Stomach (tissue), 19 donors: Measurements from ENCODE around the gene RASSF3. TPM values are rescaled to one million over a fixed set of nuclear protein-coding genes. Genes with fewer than 3 reads are reported as not detected.

Experiments
- DNase-seq, 2 donors: peaks; one replicate each; pipeline versions ENCODE4 v3.0.0 to v3.0.0-alpha.2; 2013 to 2019
- H3K27ac ChIP-seq, 5 donors: fragments of 200-600 bp in 4 of 5; sonication (generic) in 4 of 5; one replicate each; pipeline ENCODE4 v1.5.1; 2013 to 2019; ENCODE audit warnings: mild to moderate bottlenecking in 1 of 5, moderate library complexity in 1 of 5
- H3K27me3 ChIP-seq, 3 donors: fragments of 200-600 bp; sonication (generic); one replicate each; pipeline ENCODE4 v1.5.1; 2017 to 2019; ENCODE audit warnings: mixed run types in 1 of 3
- H3K36me3 ChIP-seq, 4 donors: fragments of 200-600 bp; sonication (generic); 1 replicate in 3 of 4; 2 replicates in 1 of 4; pipeline ENCODE4 v1.5.1; 2016 to 2019
- H3K4me1 ChIP-seq, 4 donors: fragments of 200-600 bp; sonication (generic); one replicate each; pipeline ENCODE4 v1.5.1; 2016 to 2019
- H3K4me3 ChIP-seq, 4 donors: fragments of 200-600 bp; sonication (generic) in 3 of 4; one replicate each; pipeline ENCODE4 v1.5.1; 2016 to 2019; ENCODE audit warnings: mild to moderate bottlenecking in 1 of 4
- H3K9me3 ChIP-seq, 4 donors: fragments of 200-600 bp; sonication (generic); one replicate each; pipeline ENCODE4 v1.5.1; 2016 to 2019
- EP300 ChIP-seq: sonication (generic); formaldehyde crosslinking; IDR thresholded peaks from one replicate; pipeline ENCODE4 v1.6.1; 2017; ENCODE audit warnings: antibody characterized with exemption
- POLR2A ChIP-seq, 4 donors: fragments of 450-650 bp; IDR thresholded peaks; one replicate each; pipeline ENCODE4 v1.6.1; 2016; ENCODE audit warnings: antibody characterized with exemption in 4 of 4, control low read depth in 2 of 4, mild to moderate bottlenecking in 1 of 4, moderate library complexity in 1 of 4
- POLR2AphosphoS5 ChIP-seq, 3 donors: sonication (generic); formaldehyde crosslinking; IDR thresholded peaks; one replicate each; pipeline ENCODE4 v1.6.1; 2016; ENCODE audit warnings: antibody characterized with exemption in 3 of 3
- WGBS, 5 donors: extraction: QIAGEN DNeasy Blood & Tissue Kit in 3 of 5; methylation state at CpG; one replicate each; pipeline versions ENCODE4 v1.1.5 to v1.1.7; 2013 to 2018; 5-methylcytosine and 5-hydroxymethylcytosine counted together
- intact Hi-C: fragments of 100-400 bp; cut with DNase I; formaldehyde crosslinking; loops from one replicate; pipeline ENCODE4 v1.15.1; 2023; ENCODE audit warnings: low total_unique reads
- long read RNA-seq, 10 donors: transcript quantifications; one replicate each; lab custom pipeline, GENCODE V29; 2026
- polyA plus RNA-seq, 3 donors: library from polyadenylated mRNA; stranded (reverse); fragments of 200-250 nt; gene quantifications; one replicate each; pipeline ENCODE4 v1.2.3, GENCODE V29; 2013
- total RNA-seq, 5 donors: library from RNA; depleted of rRNA; stranded (reverse); fragments of >200 nt; gene quantifications; one replicate each; pipeline versions ENCODE4 v1.1.0 to v1.2.3, GENCODE V29; 2014 to 2016
- TF ChIP-seq, protein P1 (sequence below), 7 experiments: fragments of 450-650 bp in 4 of 7; fragments of 200-600 bp in 3 of 7; sonication (generic) in 3 of 7; IDR thresholded peaks; one replicate each; pipeline ENCODE4 v1.5.1; 2016 to 2019; ENCODE audit warnings: antibody characterized with exemption in 7 of 7, control low read depth in 2 of 7, mild to moderate bottlenecking in 1 of 7
- donor health status: healthy with polysubstance abuse.
- donor health status: Bipolar disorder and iron deficiency.
- donor health status: healthy.

RASSF3 gene, protein sequence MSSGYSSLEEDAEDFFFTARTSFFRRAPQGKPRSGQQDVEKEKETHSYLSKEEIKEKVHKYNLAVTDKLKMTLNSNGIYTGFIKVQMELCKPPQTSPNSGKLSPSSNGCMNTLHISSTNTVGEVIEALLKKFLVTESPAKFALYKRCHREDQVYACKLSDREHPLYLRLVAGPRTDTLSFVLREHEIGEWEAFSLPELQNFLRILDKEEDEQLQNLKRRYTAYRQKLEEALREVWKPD
- 100 to 1,000 TPM in 1 of 5 donors, 10 to 100 TPM in 4; 34.4 to 109 (median 61.0) TPM for total RNA-seq
- 10 to 100 TPM; 29.3 to 68.2 (median 48.6) TPM for polyA plus RNA-seq
- long read RNA-seq, donor 1, transcript RASSF3-204 (5 exons, 3,492 nt): major isoform, 8 of 8 reads
- long read RNA-seq, donor 1, partial matches to known transcripts: 0 of 8 reads
- long read RNA-seq, donor 1, other reads (novel, unspliced or antisense): 0 of 8 reads
- long read RNA-seq, donor 2, transcript RASSF3-204 (5 exons, 3,492 nt): major isoform, 11 of 11 reads
- long read RNA-seq, donor 2, partial matches to known transcripts: 0 of 11 reads
- long read RNA-seq, donor 2, other reads (novel, unspliced or antisense): 0 of 11 reads
- long read RNA-seq, donor 3, partial matches to known transcripts: 0 of 1 reads
- long read RNA-seq, donor 3, other reads (novel, unspliced or antisense): 0 of 1 reads
- long read RNA-seq, donor 4, partial matches to known transcripts: 0 of 2 reads
- long read RNA-seq, donor 4, other reads (novel, unspliced or antisense): 0 of 2 reads
- long read RNA-seq, donor 5, transcript RASSF3-204 (5 exons, 3,492 nt): major isoform, 13 of 14 reads
- long read RNA-seq, donor 5, partial matches to known transcripts: 0 of 14 reads
- long read RNA-seq, donor 5, other reads (novel, unspliced or antisense): 0 of 14 reads
- long read RNA-seq, donor 6, transcript RASSF3-204 (5 exons, 3,492 nt): major isoform, 14 of 108 reads
- long read RNA-seq, donor 6, partial matches to known transcripts: 94 of 108 reads
- long read RNA-seq, donor 6, other reads (novel, unspliced or antisense): 0 of 108 reads
- long read RNA-seq, donor 7, transcript RASSF3-204 (5 exons, 3,492 nt): major isoform, 19 of 90 reads
- long read RNA-seq, donor 7, partial matches to known transcripts: 71 of 90 reads
- long read RNA-seq, donor 7, other reads (novel, unspliced or antisense): 0 of 90 reads
- long read RNA-seq, donor 8, transcript RASSF3-204 (5 exons, 3,492 nt): major isoform, 8 of 15 reads
- long read RNA-seq, donor 8, partial matches to known transcripts: 7 of 15 reads
- long read RNA-seq, donor 8, other reads (novel, unspliced or antisense): 0 of 15 reads
- long read RNA-seq, donor 9, partial matches to known transcripts: 0 of 4 reads
- long read RNA-seq, donor 9, other reads (novel, unspliced or antisense): 0 of 4 reads
- long read RNA-seq, donor 10, partial matches to known transcripts: 0 of 2 reads
- long read RNA-seq, donor 10, other reads (novel, unspliced or antisense): 0 of 2 reads

DNA sequence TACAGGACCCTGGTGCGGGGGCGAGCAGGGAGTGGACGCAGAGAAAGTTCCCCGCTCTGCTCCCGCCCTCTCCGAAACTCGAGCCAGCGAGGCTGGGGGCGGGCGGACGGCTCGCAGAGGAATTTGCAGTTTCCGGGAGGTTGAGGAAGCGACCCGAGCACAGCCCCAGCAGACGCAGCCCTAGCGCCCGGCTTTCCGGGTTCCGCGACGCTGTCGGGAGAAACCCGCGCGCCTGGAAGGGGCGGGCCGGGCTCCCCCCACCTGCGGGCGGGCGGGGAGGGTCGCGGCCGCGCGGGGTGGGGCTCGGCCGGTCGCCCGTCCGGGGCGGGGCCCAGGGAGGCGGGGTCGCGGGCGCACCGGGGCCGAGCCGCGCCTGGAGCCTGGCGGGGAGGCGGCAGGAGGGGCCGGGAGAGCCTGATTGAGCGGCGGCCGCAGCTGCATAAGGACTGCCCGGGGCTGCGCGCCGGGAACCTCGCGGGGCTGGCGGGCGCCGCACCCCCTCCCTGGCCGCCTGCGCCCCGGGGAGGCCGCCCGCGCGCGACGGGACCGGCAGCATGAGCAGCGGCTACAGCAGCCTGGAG, at the start of gene RASSF3:
TSS of gene RASSF3 (plus strand) at position 417 of the 581 bp plus-strand sequence. CDS start at position 555, 138 bp downstream.
- peak within 1 kb of the TSS; percentile 81 to 97 (median 92) for H3K4me3 ChIP-seq
- peak in 2 of 3 donors; percentile 56 to 60 for TF ChIP-seq POLR2AphosphoS5 (IDR thresholded peaks at IDR 0.05)
- TF ChIP-seq POLR2A (IDR thresholded peaks at IDR 0.05): peak in 1 of 4 donors; percentile 31
- TF ChIP-seq EP300: no peak
- DNase-seq: peak; percentile 82 to 92
- H3K4me1 ChIP-seq: peaks cover 0 to 53% (median 26%) of the 10 kb centered on the region in 4 donors
- peak within 1 kb of the TSS; percentile 93 to 99 (median 97) for H3K27ac ChIP-seq
- intact Hi-C loops: loop anchor here (10.0 kb wide), 1 partner anchor 65 kb away; no protein-coding TSS in a partner anchor
- no peaks in the 10 kb centered on the region for H3K36me3 ChIP-seq
- H3K27me3 ChIP-seq: no peaks in the 10 kb centered on the region
- WGBS, 5 donors: 0 to 1% (median 0%) methylated on average over 35 to 76 of the region's 76 CpGs
- no peaks in the 10 kb centered on the region for H3K9me3 ChIP-seq

DNA sequence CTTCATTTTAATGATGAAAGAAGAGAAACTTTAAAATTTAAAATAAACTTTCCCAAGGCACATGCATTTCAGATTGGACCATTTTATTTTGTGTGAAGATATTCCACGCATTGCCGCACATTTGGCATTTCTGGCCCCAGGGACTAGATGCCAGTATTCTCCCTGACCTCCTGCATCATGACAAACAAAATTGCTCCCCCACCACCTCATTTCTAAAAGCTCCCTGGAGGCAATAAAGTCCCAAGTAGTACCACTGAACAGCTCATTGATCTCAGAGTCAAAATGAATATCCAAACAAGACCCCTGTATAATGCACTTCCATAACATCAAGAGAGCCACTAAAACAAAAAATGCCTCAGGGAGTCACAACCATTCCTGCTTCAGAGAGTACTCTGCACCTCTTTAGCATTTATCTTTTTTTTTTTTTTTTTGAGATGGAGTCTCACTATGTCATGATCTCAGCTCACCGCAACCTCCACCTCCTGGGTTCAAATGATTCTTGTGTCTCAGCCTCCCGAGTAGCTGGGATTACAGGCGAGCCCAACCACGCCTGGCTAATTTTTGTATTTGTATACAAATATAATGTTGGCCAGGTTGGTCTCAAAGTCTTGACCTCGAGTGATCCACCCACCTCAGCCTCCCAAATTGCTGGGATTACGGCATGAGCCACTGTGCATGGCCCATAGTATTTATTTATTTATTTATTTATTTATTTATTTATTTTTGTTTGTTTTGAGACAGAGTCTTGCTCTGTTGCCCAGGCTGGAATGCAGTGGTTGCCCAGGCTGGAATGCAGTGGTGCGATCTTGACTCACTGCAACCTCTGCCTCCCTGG, 48.8 kb upstream of the RASSF3 start:
- Histone ChIP-seq H3K27me3 (no peaks in the 10 kb centered on the region), H3K9me3 (no peaks in the 10 kb centered on the region), H3K36me3 (no peaks in the 10 kb centered on the region), H3K4me3 (no peak overlapping the region), H3K4me1 (peaks cover 0 to 7% (median 0%) of the 10 kb centered on the region in 4 donors), H3K27ac (no peak overlapping the region)
- intact Hi-C loops: no loop called here
- DNase-seq: no peak
- TF ChIP-seq POLR2A (IDR thresholded peaks at IDR 0.05) (no peak), EP300 (no peak), POLR2AphosphoS5 (IDR thresholded peaks at IDR 0.05) (no peak)
- TF ChIP-seq, protein P1, sequence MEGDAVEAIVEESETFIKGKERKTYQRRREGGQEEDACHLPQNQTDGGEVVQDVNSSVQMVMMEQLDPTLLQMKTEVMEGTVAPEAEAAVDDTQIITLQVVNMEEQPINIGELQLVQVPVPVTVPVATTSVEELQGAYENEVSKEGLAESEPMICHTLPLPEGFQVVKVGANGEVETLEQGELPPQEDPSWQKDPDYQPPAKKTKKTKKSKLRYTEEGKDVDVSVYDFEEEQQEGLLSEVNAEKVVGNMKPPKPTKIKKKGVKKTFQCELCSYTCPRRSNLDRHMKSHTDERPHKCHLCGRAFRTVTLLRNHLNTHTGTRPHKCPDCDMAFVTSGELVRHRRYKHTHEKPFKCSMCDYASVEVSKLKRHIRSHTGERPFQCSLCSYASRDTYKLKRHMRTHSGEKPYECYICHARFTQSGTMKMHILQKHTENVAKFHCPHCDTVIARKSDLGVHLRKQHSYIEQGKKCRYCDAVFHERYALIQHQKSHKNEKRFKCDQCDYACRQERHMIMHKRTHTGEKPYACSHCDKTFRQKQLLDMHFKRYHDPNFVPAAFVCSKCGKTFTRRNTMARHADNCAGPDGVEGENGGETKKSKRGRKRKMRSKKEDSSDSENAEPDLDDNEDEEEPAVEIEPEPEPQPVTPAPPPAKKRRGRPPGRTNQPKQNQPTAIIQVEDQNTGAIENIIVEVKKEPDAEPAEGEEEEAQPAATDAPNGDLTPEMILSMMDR (IDR thresholded peaks at IDR 0.05): no peak
- 87 to 91% (median 90%) methylated on average over 9 of the region's 9 CpGs for WGBS, 5 donors

DNA sequence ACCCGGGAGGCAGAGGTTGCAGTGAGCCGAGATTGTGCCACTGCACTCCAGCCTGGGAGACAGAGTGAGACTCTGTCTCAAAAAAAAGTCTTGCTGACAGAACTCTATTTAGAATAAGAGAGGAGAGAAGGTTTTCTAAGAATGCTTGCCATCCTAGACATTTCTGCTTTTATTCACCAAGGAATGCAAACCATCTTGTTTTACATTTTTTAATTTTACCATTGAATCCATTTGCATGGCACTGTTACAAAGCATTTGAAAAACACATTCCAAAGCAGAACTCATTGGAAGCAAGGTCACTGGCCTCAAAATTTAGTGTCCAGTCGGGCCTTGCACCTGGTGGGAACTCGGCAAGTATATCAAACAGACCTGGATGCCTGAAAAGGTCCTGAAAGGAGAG, 44.2 kb upstream of the RASSF3 start:
- Histone ChIP-seq H3K27ac (no peak overlapping the region), H3K9me3 (no peaks in the 10 kb centered on the region), H3K36me3 (no peaks in the 10 kb centered on the region), H3K4me1 (peaks cover 0 to 9% (median 0%) of the 10 kb centered on the region in 4 donors), H3K27me3 (no peaks in the 10 kb centered on the region), H3K4me3 (no peak overlapping the region)
- DNase-seq: no peak
- intact Hi-C loops: no loop called here
- TF ChIP-seq POLR2AphosphoS5 (IDR thresholded peaks at IDR 0.05) (no peak), POLR2A (IDR thresholded peaks at IDR 0.05) (no peak), EP300 (no peak)
- TF ChIP-seq, protein P1 (IDR thresholded peaks at IDR 0.05): no peak
- 78 to 93% (median 91%) methylated on average over 4 of the region's 4 CpGs for WGBS, 5 donors
